ENCODE results near the gene KIAA0930.

Gene KIAA0930

DNA sequence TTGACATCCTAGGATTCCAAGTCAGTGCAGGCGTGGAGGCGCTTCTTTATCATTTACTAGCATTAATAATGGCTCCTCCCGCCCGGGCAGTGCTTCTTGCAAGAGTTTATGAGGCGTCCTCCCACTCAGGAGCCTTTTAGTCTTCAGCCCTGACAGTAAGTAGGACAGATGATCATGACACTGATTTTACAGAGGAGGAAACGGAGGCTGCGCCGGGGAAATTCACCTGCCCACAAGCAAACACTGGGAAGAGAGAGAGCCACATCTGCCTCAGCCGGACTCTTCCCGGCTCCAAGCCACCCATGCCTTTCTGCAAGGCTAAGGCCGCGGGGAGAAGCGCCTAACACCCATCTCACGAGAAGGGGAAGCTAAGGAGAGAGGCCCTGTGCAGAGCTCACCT, 35.9 kb downstream of the KIAA0930 start (continued):
- TF ChIP-seq, protein P1, sequence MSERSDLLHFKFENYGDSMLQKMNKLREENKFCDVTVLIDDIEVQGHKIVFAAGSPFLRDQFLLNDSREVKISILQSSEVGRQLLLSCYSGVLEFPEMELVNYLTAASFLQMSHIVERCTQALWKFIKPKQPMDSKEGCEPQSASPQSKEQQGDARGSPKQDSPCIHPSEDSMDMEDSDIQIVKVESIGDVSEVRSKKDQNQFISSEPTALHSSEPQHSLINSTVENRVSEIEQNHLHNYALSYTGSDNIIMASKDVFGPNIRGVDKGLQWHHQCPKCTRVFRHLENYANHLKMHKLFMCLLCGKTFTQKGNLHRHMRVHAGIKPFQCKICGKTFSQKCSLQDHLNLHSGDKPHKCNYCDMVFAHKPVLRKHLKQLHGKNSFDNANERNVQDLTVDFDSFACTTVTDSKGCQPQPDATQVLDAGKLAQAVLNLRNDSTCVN (tag by site-specific recombination; optimal IDR thresholded peaks at IDR 0.05): no peak

DNA sequence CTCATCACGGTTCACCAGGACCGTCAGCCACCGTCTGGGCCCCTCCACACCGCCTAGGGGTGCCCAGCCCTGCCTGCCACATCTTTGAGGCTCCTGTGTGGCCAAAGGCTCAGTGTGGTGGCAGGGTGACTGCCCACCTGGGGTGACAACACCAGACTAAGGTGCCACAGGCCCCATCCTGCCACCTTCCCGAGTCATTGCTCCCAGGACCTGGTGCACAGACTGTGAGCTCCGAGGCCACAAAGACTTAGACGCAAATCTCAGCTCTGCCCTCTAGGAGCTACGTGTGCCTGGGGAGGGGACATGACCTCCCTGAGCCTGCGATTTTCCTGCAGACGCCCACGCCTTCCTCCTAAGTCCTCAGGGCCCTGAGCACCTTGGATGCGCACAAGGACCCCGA, 36.5 kb downstream of the KIAA0930 start:
- ChIA-PET POLR2A (no interaction called here), CTCF (no interaction called here)
- Histone ChIP-seq H3K27ac (ENCODE audit: extremely low read depth, low read depth, low read length) (no peak overlapping the region), H3K4me3 (ENCODE audit: low read depth, low read length) (no peak overlapping the region), H3K36me3 (ENCODE audit: control insufficient read depth in 2 of 2, insufficient read depth in 1 of 2, low read length in 2 of 2) (peaks cover 0 to 72% of the 10 kb centered on the region in 2 experiments; a peak in 2 of 3 replicates), H3K4me1 (ENCODE audit: control insufficient read depth, insufficient read depth, low read length) (peaks cover 4% of the 10 kb centered on the region; the same call in 1 of the 2 replicates), H3K9me3 (ENCODE audit: control insufficient read depth, insufficient read depth, low read depth, low read length) (no peaks in the 10 kb centered on the region)
- TF ChIP-seq ZNF114 (tag by site-specific recombination; IDR thresholded peaks at IDR 0.05): no peak
- TF ChIP-seq ZNF610 (tag by site-specific recombination; IDR thresholded peaks at IDR 0.05; ENCODE audit: borderline replicate concordance): no peak
- no peak for TF ChIP-seq ZFP37 (tag by site-specific recombination; IDR thresholded peaks at IDR 0.05)
- no peak for TF ChIP-seq SP3 (tag by site-specific recombination; IDR thresholded peaks at IDR 0.05)
- no peak for TF ChIP-seq ZNF76 (tag by site-specific recombination; IDR thresholded peaks at IDR 0.05; ENCODE audit: borderline replicate concordance, low read depth)
- no peak for TF ChIP-seq ZNF560 (tag by site-specific recombination; IDR thresholded peaks at IDR 0.05; ENCODE audit: borderline replicate concordance)
- TF ChIP-seq, protein P2, sequence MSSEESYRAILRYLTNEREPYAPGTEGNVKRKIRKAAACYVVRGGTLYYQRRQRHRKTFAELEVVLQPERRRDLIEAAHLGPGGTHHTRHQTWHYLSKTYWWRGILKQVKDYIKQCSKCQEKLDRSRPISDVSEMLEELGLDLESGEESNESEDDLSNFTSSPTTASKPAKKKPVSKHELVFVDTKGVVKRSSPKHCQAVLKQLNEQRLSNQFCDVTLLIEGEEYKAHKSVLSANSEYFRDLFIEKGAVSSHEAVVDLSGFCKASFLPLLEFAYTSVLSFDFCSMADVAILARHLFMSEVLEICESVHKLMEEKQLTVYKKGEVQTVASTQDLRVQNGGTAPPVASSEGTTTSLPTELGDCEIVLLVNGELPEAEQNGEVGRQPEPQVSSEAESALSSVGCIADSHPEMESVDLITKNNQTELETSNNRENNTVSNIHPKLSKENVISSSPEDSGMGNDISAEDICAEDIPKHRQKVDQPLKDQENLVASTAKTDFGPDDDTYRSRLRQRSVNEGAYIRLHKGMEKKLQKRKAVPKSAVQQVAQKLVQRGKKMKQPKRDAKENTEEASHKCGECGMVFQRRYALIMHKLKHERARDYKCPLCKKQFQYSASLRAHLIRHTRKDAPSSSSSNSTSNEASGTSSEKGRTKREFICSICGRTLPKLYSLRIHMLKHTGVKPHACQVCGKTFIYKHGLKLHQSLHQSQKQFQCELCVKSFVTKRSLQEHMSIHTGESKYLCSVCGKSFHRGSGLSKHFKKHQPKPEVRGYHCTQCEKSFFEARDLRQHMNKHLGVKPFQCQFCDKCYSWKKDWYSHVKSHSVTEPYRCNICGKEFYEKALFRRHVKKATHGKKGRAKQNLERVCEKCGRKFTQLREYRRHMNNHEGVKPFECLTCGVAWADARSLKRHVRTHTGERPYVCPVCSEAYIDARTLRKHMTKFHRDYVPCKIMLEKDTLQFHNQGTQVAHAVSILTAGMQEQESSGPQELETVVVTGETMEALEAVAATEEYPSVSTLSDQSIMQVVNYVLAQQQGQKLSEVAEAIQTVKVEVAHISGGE (tag by site-specific recombination; conservative IDR thresholded peaks at IDR 0.05; ENCODE audit: low read depth): no peak
- TF ChIP-seq ZNF785 (tag by site-specific recombination; IDR thresholded peaks at IDR 0.05): no peak
- TF ChIP-seq ZNF394 (tag by site-specific recombination; IDR thresholded peaks at IDR 0.05; ENCODE audit: borderline replicate concordance): no peak
- no peak for TF ChIP-seq ZFHX2 (tag by site-specific recombination; conservative IDR thresholded peaks at IDR 0.05)
- TF ChIP-seq SP2 (tag by site-specific recombination; IDR thresholded peaks at IDR 0.05): no peak
- TF ChIP-seq, protein P3, sequence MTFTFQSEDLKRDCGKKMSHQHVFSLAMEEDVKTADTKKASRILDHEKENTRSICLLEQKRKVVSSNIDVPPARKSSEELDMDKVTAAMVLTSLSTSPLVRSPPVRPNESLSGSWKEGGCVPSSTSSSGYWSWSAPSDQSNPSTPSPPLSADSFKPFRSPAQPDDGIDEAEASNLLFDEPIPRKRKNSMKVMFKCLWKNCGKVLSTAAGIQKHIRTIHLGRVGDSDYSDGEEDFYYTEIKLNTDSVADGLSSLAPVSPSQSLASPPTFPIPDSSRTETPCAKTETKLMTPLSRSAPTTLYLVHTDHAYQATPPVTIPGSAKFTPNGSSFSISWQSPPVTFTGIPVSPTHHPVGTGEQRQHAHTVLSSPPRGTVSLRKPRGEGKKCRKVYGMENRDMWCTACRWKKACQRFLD (tag by site-specific recombination; IDR thresholded peaks at IDR 0.05): no peak
- no peak for TF ChIP-seq TRIM28 (IDR thresholded peaks at IDR 0.05; ENCODE audit: borderline replicate concordance, low read length)
- no peak for TF ChIP-seq ZNF677 (tag by site-specific recombination; IDR thresholded peaks at IDR 0.05)
- no peak for TF ChIP-seq ZBTB1 (tag by site-specific recombination; IDR thresholded peaks at IDR 0.05)

DNA sequence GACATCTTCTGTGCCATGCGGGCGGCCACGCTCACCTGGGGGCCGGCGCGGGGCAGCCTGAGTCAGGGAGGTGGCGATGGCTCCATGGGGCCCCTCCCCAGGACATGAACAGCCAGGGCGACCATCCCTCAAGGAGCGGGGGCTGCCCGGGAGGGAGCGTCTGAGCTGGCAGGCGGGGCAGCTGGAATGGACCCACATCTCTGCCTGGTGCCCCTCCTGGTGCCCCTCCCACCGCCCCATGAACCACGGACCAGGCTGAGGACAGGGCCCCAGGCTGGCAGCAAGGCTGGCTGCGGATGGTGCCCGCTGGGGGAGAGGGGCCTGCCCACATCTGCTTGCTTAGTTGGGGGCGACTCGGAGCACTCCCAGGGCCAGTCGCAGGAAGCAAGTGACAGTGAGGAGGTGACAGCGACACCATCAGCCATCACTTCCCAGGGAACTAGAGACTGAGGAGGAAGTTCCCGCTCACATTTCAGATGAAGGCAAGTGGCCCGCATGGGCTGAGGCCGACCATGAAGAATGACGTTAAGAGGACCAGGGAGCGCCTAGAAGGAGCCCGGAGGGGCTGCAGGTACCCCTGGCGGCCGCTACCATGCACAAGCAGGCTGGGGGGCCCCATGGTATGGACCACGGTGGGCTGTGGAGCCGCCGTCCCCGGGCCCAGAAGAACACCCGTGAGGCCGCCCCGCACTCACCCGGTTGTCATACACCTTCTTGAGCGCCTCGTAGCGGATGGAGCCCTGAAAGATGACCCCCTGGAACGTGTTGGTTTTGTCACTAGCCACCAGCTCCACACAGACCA, 37.3 kb downstream of the KIAA0930 start:
- H3K27ac ChIP-seq (ENCODE audit: extremely low read depth, low read depth, low read length): no peak overlapping the region
- ChIA-PET CTCF (no interaction called here), POLR2A (no interaction called here)
- no peak overlapping the region for H3K4me3 ChIP-seq (ENCODE audit: low read depth, low read length)
- H3K9me3 ChIP-seq (ENCODE audit: control insufficient read depth, insufficient read depth, low read depth, low read length): no peaks in the 10 kb centered on the region
- H3K36me3 ChIP-seq (ENCODE audit: control insufficient read depth in 2 of 2, insufficient read depth in 1 of 2, low read length in 2 of 2): peaks cover 0 to 73% of the 10 kb centered on the region in 2 experiments; a peak in 2 of 3 replicates
- peaks cover 4% of the 10 kb centered on the region; the same call in 1 of the 2 replicates for H3K4me1 ChIP-seq (ENCODE audit: control insufficient read depth, insufficient read depth, low read length)
- TF ChIP-seq ZNF155 (tag by site-specific recombination; IDR thresholded peaks at IDR 0.05) (no peak), ZNF121 (tag by site-specific recombination; IDR thresholded peaks at IDR 0.05) (no peak), ZNF621 (tag by site-specific recombination; IDR thresholded peaks at IDR 0.05) (no peak), ZNF501 (tag by site-specific recombination; IDR thresholded peaks at IDR 0.05) (no peak), ZNF266 (tag by site-specific recombination; IDR thresholded peaks at IDR 0.05; ENCODE audit: low read depth) (no peak), ZNF211 (tag by site-specific recombination; IDR thresholded peaks at IDR 0.05; ENCODE audit: low read depth) (no peak), KLF16 (tag by site-specific recombination; IDR thresholded peaks at IDR 0.05) (no peak), ZNF23 (tag by site-specific recombination; IDR thresholded peaks at IDR 0.05; ENCODE audit: borderline replicate concordance) (no peak), ZNF350 (tag by site-specific recombination; IDR thresholded peaks at IDR 0.05) (no peak)
- TF ChIP-seq, protein P4, sequence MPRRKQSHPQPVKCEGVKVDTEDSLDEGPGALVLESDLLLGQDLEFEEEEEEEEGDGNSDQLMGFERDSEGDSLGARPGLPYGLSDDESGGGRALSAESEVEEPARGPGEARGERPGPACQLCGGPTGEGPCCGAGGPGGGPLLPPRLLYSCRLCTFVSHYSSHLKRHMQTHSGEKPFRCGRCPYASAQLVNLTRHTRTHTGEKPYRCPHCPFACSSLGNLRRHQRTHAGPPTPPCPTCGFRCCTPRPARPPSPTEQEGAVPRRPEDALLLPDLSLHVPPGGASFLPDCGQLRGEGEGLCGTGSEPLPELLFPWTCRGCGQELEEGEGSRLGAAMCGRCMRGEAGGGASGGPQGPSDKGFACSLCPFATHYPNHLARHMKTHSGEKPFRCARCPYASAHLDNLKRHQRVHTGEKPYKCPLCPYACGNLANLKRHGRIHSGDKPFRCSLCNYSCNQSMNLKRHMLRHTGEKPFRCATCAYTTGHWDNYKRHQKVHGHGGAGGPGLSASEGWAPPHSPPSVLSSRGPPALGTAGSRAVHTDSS (tag by site-specific recombination; IDR thresholded peaks at IDR 0.05): no peak
